ENCODE data around the gene LRRC36.

Gene LRRC36

DNA sequence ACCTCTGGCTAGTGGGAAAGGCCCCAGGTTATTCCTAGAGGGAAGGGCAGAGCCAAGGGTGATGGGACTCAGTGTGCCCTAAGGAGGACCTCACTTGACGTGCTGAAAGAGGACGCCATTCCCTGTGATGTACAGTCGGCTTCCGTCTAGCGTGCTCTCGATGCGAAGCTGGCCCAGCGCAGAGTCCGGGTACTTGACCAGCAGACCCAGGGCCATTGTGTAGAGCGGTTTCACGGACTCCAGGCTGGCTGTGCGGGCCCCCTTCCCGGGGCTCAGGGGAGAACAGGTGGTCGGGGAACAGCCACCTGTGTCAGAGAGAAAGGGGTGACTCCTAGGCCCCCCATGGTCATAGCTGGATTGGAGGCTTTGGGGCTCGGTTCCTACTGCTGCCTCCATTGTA, 27.3 kb upstream of the LRRC36 start:
- TF ChIP-seq, protein P1, sequence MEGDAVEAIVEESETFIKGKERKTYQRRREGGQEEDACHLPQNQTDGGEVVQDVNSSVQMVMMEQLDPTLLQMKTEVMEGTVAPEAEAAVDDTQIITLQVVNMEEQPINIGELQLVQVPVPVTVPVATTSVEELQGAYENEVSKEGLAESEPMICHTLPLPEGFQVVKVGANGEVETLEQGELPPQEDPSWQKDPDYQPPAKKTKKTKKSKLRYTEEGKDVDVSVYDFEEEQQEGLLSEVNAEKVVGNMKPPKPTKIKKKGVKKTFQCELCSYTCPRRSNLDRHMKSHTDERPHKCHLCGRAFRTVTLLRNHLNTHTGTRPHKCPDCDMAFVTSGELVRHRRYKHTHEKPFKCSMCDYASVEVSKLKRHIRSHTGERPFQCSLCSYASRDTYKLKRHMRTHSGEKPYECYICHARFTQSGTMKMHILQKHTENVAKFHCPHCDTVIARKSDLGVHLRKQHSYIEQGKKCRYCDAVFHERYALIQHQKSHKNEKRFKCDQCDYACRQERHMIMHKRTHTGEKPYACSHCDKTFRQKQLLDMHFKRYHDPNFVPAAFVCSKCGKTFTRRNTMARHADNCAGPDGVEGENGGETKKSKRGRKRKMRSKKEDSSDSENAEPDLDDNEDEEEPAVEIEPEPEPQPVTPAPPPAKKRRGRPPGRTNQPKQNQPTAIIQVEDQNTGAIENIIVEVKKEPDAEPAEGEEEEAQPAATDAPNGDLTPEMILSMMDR (IDR thresholded peaks at IDR 0.05) = no peak

- TF ChIP-seq, protein P1 (IDR thresholded peaks at IDR 0.05) = no peak
These were observed 25.4 kb upstream of the LRRC36 start for GRCh38 chr16:67301080-67301782.

- TF ChIP-seq, protein P1 (IDR thresholded peaks at IDR 0.05) = no peak
These were observed 24.5 kb upstream of the LRRC36 start for GRCh38 chr16:67302076-67302475.

DNA sequence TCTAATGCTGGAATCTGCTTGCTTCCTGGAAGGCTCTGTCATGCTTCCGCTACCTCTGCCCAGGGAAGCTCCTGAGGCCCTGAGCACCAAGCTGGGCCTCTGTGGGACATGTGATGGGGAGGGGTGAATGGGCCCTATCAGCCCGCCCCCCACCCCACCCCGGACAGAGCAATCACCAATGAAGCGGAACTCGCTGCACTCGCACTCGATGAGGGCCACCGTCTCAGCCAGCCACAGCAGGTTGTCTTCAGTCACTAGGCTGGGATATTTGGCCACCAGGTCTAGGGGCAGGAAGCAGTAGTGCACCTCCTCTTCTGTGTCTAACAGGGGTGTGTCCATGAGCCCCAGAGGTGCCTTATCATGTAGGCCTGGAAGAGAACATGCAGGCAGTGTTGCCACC, 23.6 kb upstream of the LRRC36 start:
- TF ChIP-seq, protein P1 (IDR thresholded peaks at IDR 0.05) = no peak

GRCh38 chr16:67304020-67304419, 22.6 kb upstream of the LRRC36 start:
- TF ChIP-seq, protein P1 (IDR thresholded peaks at IDR 0.05) = no peak

GRCh38 chr16:67305216-67306071, 21.2 kb upstream of the LRRC36 start:
- TF ChIP-seq, protein P1 (IDR thresholded peaks at IDR 0.05) = no peak

GRCh38 chr16:67310561-67310960, 16.1 kb upstream of the LRRC36 start:
- TF ChIP-seq, protein P1 (IDR thresholded peaks at IDR 0.05) = no peak

All from LNCAP (cell line).